Activated T-cell treated with anti-CD3 and anti-CD28 coated beads for 1 hour (primary cell): ENCODE data around the gene ACIN1.

Source experiments
- DNase-seq: peaks from one replicate; pipeline ENCODE4 v3.0.0-alpha.2; 2020; ENCODE audit warnings: low read depth

Gene ACIN1

GRCh38 chr14:23042162-23042965, 52.6 kb downstream of the ACIN1 start, which contains the start of gene PSMB11:
Gene PSMB11, plus strand, starts transcription at chr14:23042212. Its CDS starts 14 bp downstream, at chr14:23042226.
- no peak for DNase-seq

- DNase-seq = no peak
Observed at GRCh38 chr14:23041729-23042128, 53.2 kb downstream of the ACIN1 start.

- DNase-seq = no peak
Observed at GRCh38 chr14:23040100-23040499, 54.8 kb downstream of the ACIN1 start.

GRCh38 chr14:23035303-23036144, 59.4 kb downstream of the ACIN1 start:
- DNase-seq = no peak

GRCh38 chr14:23034498-23035302, 60.2 kb downstream of the ACIN1 start, which contains the start of gene PSMB5:
Gene PSMB5, minus strand, starts transcription at chr14:23034900. Its CDS starts 19 bp downstream, at chr14:23034881.
- DNase-seq = peak; percentile 73

- no peak for DNase-seq
Observed at GRCh38 chr14:23033801-23034497, 61.0 kb downstream of the ACIN1 start.

GRCh38 chr14:23033251-23033727, 61.6 kb downstream of the ACIN1 start:
- no peak for DNase-seq

GRCh38 chr14:23030936-23031335, 64.0 kb downstream of the ACIN1 start:
- no peak for DNase-seq

- no peak for DNase-seq
Observed at GRCh38 chr14:23028799-23029198, 66.1 kb downstream of the ACIN1 start.

- DNase-seq = no peak
Observed at GRCh38 chr14:23025151-23025814, 69.7 kb downstream of the ACIN1 start.

GRCh38 chr14:23024612-23025075, 70.3 kb downstream of the ACIN1 start:
- no peak for DNase-seq

- no peak for DNase-seq
Observed at GRCh38 chr14:23023795-23024152, 71.2 kb downstream of the ACIN1 start.

GRCh38 chr14:23023022-23023794, 71.7 kb downstream of the ACIN1 start:
- DNase-seq = no peak

- DNase-seq = no peak
Observed at GRCh38 chr14:23021889-23022442, 73.0 kb downstream of the ACIN1 start.

GRCh38 chr14:23021434-23021833, 73.5 kb downstream of the ACIN1 start:
- DNase-seq = no peak

GRCh38 chr14:23020143-23021128, 74.5 kb downstream of the ACIN1 start:
- DNase-seq = no peak

GRCh38 chr14:23018107-23018506, 76.8 kb downstream of the ACIN1 start:
- DNase-seq = no peak

- no peak for DNase-seq
Observed at GRCh38 chr14:23017091-23017490, 77.8 kb downstream of the ACIN1 start.
